CD4-positive, alpha-beta T cell treated with Interleukin-17A for 4 hours (primary cell): ENCODE data around the gene RASSF8.

ENCODE experiments used
- DNase-seq: peaks from one replicate; pipeline ENCODE4 v3.0.0-alpha.2; 2020; ENCODE audit warnings: mixed read lengths

RASSF8 gene

GRCh38 chr12:26065451-26065850 is 107.0 kb downstream of the RASSF8 start:
- no peak for DNase-seq

- DNase-seq: no peak
Measured at GRCh38 chr12:26068503-26068902, 110.0 kb downstream of the RASSF8 start.

DNA sequence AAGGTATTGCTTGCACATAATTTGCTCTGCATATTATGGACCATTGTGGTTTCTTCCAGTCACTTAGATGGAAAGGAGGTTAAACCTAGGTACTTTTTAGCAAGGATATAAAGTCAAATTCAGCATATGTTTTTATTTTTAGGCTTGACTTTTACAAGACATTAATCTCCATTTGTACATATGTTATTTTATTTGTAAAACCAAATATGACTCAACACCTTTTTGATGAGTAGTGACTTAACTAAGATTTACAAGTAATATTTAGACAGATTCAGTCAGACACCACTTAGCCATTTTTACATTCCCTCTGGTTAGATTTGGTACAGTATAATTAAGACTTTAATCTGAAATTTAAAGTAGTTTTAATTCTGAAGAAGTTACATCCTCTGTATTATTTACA is 111.3 kb downstream of the RASSF8 start:
- no peak for DNase-seq

GRCh38 chr12:26077915-26078702 is 119.6 kb downstream of the RASSF8 start:
- no peak for DNase-seq

GRCh38 chr12:26080911-26081310 is 122.4 kb downstream of the RASSF8 start:
- DNase-seq: no peak

DNA sequence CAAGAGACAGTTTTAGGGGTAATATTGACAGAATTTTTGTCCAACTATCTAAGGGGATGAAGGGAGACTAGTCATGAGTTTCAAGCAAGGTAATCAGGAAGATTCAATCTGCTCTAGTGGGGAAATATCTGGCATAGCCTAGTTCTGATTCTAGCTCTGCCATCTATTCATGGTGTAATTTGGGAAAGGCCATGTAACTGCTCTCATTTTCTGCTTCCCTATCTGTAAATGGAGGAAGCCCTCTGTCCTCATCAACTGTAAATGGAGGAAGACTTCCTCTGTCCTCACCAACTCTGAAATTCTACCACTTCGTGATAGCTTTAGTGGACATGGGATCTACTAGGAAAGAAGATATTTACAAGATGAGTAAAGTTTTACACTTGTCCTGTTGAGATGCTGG is 128.5 kb downstream of the RASSF8 start:
- no peak for DNase-seq

- DNase-seq: no peak
Measured at GRCh38 chr12:26088998-26089397, 130.5 kb downstream of the RASSF8 start.

DNA sequence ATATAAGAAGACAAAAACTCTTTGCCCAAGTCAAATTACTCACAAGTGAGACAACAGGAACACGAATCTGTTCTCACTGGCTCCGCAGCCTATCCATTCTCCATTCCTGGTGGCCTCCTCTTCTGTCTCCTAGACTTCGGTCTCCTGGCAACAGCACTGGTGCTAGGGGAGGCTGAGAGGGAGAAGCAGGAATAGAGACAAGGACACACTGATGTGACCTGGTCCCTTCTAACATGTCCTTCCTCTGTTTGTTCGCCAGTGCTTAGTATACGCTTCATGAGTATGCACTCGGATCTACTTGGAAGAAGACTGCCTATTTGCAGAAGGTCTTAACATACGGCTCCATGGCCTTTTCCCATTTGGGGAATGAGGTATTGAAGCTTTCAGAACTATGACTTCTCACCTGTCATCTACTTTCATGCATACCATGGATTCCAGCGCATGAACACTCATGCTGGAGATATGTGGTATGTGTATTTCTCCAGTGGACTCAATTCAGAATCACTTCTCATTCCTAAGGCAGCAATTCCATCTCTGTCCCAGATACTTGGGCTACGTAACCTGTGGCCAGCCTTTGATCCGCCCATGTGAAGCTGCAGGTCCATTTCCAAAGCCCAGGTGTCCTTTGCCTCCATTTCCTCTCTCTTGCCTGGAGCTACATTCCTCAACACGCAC is 132.5 kb downstream of the RASSF8 start:
- no peak for DNase-seq

DNA sequence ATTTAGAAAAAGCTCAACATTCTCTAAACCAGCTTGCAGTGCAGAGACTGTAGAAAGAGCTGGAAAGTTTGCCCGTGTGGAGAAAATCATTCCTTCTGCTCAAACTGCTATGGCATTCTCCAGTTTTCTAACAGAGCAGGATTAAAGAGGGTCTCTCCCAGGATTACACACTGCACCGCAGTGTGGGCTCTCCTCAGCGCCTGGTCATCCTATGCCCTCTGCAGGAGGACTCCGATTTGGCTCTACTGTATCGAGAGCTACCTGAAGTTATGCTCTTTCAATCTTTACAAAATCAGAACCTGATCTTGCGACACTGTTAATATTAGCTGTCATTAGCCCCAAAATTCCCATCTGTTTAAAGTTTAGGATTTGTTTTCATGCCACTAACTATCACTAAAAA is 133.3 kb downstream of the RASSF8 start:
- no peak for DNase-seq

DNA sequence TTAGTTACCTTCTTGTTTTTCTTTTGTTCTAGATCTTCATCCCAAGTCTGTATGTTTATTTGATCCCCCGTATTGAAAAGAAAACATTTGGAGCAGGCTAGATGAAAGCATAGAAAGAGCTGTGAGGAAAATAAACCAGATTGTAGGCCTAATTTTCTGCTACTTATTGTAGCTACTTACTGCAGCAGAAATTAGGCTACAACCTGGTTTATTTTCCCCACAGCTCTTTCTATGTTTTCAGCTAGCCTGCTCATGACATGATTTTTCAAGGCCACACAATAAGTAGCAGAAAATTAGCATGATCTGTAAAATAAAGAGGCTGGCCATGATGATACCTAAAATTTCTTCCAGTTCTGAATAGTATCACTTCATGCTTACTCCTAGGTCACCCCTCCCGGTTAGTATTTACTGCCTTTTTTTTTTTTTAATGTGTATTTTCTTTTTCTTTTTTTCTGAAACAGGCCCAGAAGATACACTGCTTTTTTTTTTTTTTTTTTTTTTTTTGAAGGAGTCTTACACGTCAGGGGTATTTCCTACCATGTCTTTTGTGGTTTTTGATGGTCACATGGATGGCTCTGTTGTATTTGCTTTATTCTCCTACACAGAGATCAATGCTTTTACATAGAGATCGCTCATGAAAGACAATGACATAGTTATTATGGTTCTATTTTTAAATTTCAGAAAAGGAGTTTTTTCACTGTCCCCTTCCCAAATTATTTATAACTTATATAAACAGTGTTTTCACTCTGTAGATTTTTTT is 134.0 kb downstream of the RASSF8 start:
- DNase-seq: no peak

DNA sequence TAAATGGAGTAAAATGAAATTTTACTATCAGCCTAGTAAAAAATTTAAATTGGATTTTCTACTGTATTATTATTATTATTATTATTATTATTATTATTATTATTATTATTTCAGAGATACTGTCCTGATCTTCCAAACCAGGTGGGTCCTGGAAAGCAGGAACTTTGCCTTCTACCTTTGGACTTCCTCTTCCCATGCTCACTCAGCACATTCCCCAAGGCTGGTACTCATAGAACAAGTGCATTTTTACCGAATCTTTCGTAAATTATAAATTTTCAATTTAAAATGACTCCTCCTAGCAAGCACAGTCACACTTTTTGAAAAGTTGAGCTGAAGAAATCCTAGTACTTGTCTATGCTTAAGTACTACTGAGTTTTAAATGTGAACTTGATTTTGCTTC is 136.7 kb downstream of the RASSF8 start:
- no peak for DNase-seq

DNA sequence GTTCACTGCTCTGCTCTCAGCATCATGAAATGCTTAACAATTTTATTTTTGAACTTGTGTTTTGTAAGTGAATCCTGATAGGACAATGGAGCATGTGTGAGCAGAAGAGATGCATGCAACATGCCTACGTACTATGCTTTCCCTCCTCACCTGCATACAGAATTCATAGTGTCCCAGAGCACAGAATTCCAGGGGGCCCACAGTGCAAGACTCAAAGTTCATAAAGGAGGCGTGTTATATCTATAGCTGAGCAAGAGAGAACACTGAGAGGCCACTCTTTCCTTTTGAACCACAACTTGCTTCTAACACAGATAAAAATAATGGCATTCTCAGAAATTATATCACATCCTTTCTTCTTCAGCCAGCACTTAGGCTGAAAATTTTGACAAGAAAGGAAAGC is 137.6 kb downstream of the RASSF8 start:
- no peak for DNase-seq

GRCh38 chr12:26097046-26097878 is 138.8 kb downstream of the RASSF8 start:
- peak; percentile 66 for DNase-seq

GRCh38 chr12:26100666-26101349 is 142.3 kb downstream of the RASSF8 start:
- DNase-seq: no peak

- no peak for DNase-seq
Measured at GRCh38 chr12:26101350-26101734, 142.9 kb downstream of the RASSF8 start.

DNA sequence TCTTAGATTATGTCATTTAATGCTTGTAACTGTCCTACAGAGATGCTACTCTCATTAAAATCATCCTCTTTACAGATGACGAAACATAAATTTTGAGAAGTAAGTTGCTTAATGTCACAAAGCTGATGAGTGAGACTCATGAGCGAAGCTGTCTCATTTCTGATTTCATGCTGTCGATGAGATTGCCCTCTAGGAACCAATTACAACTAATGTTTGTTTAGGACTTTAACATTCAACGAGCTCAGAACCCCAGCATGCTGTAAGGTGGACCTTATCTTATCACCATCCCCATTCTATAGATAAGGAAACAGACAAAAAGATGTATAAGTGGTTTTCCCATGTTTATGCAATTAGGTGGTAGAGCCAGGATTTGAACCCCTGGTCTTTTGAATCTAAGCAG is 143.3 kb downstream of the RASSF8 start:
- DNase-seq: no peak

DNA sequence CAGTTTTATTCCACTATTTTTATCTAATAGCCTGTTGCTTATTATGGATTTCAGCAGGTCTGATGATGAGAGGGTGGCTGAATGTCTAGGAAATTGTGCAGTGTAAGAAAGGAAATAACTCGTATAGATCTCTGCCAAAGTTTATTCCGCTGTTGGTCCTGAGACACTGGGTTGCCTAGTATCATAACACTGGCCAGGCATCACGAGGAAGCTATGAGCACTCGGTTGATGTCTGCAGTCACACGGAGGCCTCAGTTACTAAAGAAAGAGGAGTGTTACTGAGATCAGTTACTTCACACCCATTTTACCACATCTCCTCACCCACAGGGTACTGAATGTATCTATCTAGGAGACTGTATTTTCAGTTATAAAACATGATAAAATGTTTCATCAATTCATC is 144.5 kb downstream of the RASSF8 start:
- no peak for DNase-seq

DNA sequence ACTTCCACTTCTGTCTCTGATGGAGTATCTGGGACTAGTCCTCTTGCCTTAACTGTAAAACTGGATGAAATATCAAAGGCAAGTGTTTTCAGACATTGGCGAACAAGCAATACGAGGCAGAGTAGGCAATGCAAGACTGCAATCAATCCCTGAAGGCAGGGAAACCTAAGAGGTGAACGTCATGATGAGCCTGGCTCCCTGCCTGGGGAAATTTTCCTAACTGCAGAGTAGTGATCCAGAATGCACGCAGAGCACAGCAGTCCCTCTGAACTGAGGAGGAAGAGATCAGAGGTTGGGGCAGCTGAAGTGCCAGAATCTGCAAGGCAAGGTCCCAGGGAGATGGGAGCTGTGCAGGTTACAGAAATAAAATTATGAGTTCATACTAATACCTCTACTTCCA is 147.9 kb downstream of the RASSF8 start:
- DNase-seq: no peak

DNA sequence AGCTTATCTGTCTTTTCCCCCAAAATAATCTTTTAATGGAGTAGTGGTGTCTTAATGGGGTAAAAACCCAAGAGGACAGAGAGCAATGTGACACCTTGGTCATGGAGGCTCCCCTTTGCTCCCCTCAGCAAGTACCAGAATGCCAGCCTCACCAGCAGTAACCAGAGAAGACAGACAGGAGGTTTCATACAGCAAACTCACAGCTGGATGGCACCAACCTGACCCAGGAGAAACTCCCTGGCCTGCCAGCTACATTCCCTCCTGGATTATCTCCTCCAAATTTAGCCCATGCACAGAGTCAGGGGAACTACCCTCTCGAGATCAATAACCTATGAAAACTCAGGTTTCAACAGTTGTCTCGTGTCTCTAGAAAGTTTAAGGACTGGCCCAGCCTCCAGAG is 150.4 kb downstream of the RASSF8 start:
- DNase-seq: no peak

DNA sequence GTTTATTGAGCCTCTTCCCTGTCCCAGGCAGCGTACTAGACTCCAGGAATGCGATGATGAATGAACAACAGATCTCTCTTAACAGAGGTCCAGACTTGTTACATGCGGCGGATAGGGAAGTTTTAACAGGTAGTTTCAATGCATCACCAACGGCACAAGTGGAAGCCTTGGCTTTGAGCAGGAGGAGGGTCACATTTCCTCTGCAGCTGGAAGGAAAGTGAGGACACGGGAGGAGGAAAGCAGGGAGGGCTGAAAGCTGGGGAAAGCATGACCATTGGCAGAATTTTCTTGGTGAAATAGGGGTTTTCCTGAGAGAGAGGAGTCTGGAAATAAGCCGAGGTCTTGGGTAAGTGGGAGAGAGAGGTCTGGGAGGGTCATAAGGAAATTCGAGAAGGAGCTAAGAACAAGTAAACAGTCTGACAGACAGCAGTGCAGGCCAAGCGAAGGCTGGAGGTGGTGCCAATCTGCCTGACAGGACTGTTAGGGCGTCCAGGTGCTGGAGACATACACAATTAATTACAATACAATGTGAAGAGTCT is 150.9 kb downstream of the RASSF8 start:
- DNase-seq: no peak

DNA sequence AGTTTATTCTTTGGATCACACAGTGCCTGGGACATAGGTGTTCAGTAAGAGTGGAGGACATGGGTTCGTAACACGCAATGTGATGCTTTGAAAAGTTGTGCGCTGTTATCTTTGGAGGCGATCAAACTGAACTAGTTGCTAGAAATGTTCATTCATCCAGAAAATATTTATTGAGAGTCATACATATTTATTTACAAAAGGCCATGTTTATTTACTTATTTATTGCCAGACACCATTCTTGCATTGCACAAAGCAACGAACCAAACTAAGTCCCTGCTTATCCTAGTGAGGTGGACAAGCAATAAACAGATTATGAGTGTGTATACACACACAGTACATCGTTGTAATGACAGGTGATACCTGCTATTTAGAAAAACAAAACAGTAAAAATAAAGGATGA is 153.8 kb downstream of the RASSF8 start:
- no peak for DNase-seq

- DNase-seq: no peak
Measured at GRCh38 chr12:26112703-26113147, 154.2 kb downstream of the RASSF8 start.
